ENCODE results near the gene CCDC28B. TPM values are rescaled to one million over a fixed set of nuclear protein-coding genes. Genes with fewer than 3 reads are reported as not detected.

Gene CCDC28B
- total RNA-seq, 2 donors from 2014 or later, result 20.8 to 24.9 TPM

DNA sequence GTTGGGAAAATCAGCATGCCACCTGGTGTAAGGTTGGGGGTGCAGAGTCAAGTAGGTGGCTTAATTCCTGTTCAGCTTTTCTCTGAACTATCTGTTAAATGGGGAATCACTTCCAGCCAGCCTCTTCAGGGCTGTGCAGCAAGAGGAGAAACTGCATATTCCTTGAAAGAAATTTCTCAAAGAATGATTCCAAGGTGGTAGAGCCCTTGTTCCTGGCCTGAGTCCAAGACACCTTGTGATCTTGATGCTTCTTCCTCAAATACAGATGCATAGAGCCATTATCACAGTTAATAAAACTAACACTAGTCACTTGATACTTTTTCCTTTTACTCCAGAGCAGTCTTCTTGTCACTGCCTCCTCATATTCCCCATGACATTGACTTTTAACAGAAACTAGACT lies 15.7 kb upstream of the CCDC28B start:
- ATAC-seq (no peak), DNase-seq (ENCODE audit: low spot score in 2 of 2) (no peak)
- Mint-ChIP-seq H3K27ac (peak overlapping the region; percentile 36 to 83), H3K36me3 (peaks cover 50 to 72% of the 10 kb centered on the region in 2 donors), H3K9me3 (no peaks in the 10 kb centered on the region)

DNA sequence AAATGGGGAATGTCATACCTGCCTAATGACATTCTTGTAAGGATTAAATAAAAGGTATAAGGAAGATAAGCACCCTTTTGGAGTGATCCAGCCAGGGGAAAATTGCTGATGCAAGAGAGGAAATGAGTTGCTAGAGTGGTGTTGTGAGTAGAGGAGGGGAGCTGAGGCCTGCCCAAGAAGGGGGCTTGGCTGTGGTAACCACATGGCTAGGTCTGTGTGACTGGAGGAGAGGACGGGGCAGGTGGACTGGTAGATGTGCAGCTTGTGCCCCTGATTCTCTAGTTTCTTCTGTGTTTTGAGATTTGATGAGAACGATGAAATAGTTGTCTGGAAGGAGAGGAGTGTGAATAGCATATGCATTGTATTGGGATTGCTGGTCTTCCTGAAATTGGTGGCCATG lies 14.3 kb upstream of the CCDC28B start:
- Mint-ChIP-seq H3K36me3 (peaks cover 45 to 65% of the 10 kb centered on the region in 2 donors), H3K9me3 (no peaks in the 10 kb centered on the region), H3K27ac (peak overlapping the region; percentile 48 to 91)
- ATAC-seq (peak; percentile 25 to 48), DNase-seq (ENCODE audit: low spot score in 2 of 2) (no peak)

DNA sequence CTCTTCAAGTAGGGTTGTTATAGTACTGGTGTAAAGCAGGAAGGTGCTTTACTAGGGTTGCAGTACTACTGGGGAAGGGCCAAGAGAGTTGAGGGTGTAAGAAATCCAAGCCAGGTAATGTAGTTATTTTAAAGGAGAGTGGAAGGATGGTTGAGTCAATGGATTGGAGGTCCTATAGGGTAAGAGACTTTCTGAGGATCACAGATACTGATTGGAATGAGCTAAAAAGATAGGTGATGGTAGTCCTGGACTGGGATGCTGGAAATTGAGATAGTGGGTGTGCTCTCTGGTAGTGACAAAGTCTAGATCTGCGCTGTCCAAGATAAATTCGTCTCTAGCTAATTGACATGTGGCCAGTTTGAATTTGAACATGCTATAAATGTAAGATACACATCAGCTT lies 13.9 kb upstream of the CCDC28B start:
- H3K27ac Mint-ChIP-seq, result peak overlapping the region; percentile 48 to 91
- H3K36me3 Mint-ChIP-seq, result peaks cover 45 to 63% of the 10 kb centered on the region in 2 donors
- ATAC-seq, result no peak
- H3K9me3 Mint-ChIP-seq, result no peaks in the 10 kb centered on the region
- DNase-seq (ENCODE audit: low spot score in 2 of 2), result no peak

DNA sequence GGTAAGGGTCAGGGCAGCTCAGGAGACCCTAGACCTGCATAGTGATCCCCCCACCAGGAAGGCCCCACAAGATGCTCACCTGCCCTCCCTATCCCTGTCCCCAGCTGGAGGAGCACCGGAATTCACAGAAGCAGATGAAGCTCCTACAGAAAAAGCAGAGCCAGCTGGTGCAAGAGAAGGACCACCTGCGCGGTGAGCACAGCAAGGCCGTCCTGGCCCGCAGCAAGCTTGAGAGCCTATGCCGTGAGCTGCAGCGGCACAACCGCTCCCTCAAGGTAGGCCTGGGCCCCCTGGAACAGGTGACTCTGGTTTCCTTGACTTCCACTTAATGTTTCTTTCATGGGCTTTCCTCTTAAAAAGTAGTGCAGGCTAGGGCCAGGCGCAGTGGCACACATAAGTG lies 12.5 kb upstream of the CCDC28B start:
- no peak for DNase-seq (ENCODE audit: low spot score in 2 of 2)

DNA sequence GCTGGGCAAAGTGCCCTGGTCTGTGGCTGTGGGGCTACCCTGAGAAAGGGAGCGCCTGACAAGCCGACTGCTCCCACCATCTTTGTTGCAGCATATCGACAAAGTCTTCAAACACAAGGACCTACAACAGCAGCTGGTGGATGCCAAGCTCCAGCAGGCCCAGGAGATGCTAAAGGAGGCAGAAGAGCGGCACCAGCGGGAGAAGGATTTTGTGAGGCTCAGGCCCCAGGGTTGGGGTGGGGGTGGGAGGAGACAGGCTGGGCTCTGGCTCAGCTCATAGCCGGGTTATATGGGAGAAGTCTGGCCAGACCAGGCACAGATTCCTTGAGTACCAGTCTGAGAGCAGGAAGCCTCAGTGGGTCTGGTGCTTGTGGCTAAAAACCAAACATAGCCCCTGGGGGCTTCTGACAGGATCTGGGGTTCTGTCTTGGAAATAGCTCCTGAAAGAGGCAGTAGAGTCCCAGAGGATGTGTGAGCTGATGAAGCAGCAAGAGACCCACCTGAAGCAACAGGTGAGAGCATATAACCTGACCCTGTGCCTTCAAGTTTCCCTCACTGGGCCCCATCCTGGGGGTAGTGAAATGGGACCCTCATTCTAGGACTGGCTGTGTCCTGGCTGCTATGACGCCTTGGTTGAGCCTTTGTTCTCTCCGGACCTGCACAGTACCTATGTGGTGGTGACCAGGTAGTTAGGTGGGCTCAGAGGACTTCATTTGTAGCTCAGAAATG lies 8.0 kb upstream of the CCDC28B start:
- H3K36me3 Mint-ChIP-seq, result peaks cover 60 to 73% of the 10 kb centered on the region in 2 donors
- H3K27ac Mint-ChIP-seq, result peak overlapping the region in 1 of 2 donors; percentile 50
- no peaks in the 10 kb centered on the region for H3K9me3 Mint-ChIP-seq
- ATAC-seq, result no peak
- no peak for DNase-seq (ENCODE audit: low spot score in 2 of 2)

More for the DNA sequence above, 12.5 kb upstream of the CCDC28B start:
- no peaks in the 10 kb centered on the region for H3K9me3 Mint-ChIP-seq
- ATAC-seq, result no peak
- H3K36me3 Mint-ChIP-seq, result peaks cover 56 to 63% of the 10 kb centered on the region in 2 donors
- peak overlapping the region in 1 of 2 donors; percentile 63 for H3K27ac Mint-ChIP-seq

DNA sequence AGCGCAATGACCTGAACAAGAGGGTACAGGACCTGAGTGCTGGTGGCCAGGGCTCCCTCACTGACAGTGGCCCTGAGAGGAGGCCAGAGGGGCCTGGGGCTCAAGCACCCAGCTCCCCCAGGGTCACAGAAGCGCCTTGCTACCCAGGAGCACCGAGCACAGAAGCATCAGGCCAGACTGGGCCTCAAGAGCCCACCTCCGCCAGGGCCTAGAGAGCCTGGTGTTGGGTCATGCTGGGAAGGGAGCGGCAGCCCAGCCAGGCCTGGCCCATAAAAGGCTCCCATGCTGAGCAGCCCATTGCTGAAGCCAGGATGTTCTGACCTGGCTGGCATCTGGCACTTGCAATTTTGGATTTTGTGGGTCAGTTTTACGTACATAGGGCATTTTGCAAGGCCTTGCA lies 5.4 kb upstream of the CCDC28B start:
- DNase-seq (ENCODE audit: low spot score in 2 of 2) (no peak), ATAC-seq (no peak)
- peaks cover 53 to 62% of the 10 kb centered on the region in 2 donors for H3K36me3 Mint-ChIP-seq
- no peak overlapping the region for H3K27ac Mint-ChIP-seq
- no peaks in the 10 kb centered on the region for H3K9me3 Mint-ChIP-seq

DNA sequence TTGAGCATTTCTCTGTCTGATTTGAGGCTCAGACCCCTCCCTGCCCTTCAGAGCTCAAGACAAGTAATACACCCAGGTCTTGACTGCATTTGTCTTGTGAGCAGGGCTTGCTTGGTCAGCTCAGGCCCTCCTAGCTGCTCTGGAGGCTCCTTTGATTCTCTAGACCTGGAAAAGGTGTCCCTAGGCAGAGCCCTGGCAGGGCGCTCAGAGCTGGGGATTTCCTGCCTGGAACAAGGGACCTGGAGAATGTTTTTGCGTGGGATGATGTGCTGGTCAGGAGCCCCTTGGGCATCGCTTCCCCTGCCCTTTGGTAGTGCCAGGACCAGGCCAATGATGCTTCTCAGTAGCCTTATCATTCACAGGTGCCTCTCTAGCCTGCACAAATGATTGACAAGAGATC lies 4.9 kb upstream of the CCDC28B start:
- H3K36me3 Mint-ChIP-seq, result peaks cover 51 to 58% of the 10 kb centered on the region in 2 donors
- DNase-seq (ENCODE audit: low spot score in 2 of 2) (no peak), ATAC-seq (no peak)
- no peaks in the 10 kb centered on the region for H3K9me3 Mint-ChIP-seq
- no peak overlapping the region for H3K27ac Mint-ChIP-seq

DNA sequence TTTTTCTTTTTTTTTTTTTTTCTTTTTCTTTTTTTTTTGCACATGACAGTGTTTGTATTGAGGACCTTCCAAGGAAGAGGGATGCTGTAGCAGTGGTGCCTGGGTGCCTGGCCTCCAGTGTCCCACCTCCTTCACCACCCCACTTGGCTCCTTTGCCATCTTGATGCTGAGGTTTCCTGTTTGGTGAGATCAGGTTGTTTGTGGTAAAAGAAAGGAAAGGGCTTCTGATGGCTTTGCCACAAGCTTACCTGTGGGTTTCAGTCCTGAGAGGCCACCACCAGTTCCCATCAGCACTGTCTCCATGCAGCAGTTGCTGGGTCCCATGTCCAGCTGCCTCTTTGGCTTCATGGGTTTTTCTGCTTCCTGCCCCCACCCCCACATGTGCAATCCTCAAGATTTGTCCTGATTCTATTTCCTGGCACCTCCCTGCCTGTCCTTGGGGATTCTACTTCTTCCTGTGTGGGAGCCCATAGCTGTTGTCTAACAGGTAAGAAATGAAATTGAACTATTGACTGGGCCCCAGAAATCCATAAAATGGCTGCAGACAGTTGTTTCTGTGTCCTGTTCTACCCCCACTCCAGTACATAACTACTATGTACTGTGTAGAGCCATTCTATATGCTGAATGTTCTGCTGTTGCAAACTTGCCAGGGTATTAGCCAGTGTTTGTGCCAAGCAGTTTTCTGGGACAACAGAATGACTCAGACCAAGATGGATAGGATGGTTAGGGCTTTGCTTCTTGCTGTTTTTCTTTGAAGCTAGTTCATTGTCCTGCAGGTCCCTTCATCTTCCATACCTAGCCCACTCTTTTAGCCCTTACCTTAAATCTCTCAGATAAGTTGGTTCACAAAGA lies 4.2 kb upstream of the CCDC28B start:
- no peaks in the 10 kb centered on the region for H3K9me3 Mint-ChIP-seq
- H3K36me3 Mint-ChIP-seq, result peaks cover 51 to 57% of the 10 kb centered on the region in 2 donors
- no peak for DNase-seq (ENCODE audit: low spot score in 2 of 2)
- no peak for ATAC-seq
- H3K27ac Mint-ChIP-seq, result peak overlapping the region; percentile 67 to 86

DNA sequence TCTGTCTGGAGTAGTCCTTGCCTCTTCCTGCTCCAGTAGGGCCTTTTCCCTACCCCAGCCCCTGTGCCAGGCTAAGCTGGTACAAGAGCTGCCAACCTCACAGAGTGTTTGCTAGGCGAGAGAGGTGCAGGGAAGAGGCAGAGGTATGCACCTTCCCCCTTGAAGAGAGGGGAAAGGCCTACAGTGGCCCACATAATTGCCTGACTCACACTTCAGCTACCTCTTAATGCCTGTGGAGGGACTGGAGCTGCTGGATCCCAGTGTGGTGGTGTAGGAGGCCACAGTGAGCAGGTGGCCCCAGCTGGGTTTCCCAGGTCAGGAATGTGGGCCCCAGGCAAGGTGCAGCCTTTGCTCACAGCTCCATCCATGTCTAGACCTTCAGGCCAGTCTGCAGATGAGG lies 3.3 kb upstream of the CCDC28B start:
- H3K9me3 Mint-ChIP-seq, result no peaks in the 10 kb centered on the region
- DNase-seq (ENCODE audit: low spot score in 2 of 2) (no peak), ATAC-seq (no peak)
- peak overlapping the region; percentile 67 to 93 for H3K27ac Mint-ChIP-seq
- peaks cover 48 to 52% of the 10 kb centered on the region in 2 donors for H3K36me3 Mint-ChIP-seq

DNA sequence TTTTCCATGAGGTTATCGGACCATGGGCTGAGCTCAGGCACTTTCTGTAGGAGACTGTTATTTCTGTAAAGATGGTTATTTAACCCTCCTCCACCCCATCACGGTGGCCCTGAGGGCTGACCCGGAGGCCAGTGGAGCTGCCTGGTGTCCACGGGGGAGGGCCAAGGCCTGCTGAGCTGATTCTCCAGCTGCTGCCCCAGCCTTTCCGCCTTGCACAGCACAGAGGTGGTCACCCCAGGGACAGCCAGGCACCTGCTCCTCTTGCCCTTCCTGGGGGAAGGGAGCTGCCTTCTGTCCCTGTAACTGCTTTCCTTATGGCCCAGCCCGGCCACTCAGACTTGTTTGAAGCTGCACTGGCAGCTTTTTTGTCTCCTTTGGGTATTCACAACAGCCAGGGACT lies 2.6 kb upstream of the CCDC28B start:
- ATAC-seq, result no peak
- peaks cover 40 to 44% of the 10 kb centered on the region in 2 donors for H3K36me3 Mint-ChIP-seq
- peak overlapping the region; percentile 67 to 93 for H3K27ac Mint-ChIP-seq
- DNase-seq (ENCODE audit: low spot score in 2 of 2), result no peak
- no peaks in the 10 kb centered on the region for H3K9me3 Mint-ChIP-seq

DNA sequence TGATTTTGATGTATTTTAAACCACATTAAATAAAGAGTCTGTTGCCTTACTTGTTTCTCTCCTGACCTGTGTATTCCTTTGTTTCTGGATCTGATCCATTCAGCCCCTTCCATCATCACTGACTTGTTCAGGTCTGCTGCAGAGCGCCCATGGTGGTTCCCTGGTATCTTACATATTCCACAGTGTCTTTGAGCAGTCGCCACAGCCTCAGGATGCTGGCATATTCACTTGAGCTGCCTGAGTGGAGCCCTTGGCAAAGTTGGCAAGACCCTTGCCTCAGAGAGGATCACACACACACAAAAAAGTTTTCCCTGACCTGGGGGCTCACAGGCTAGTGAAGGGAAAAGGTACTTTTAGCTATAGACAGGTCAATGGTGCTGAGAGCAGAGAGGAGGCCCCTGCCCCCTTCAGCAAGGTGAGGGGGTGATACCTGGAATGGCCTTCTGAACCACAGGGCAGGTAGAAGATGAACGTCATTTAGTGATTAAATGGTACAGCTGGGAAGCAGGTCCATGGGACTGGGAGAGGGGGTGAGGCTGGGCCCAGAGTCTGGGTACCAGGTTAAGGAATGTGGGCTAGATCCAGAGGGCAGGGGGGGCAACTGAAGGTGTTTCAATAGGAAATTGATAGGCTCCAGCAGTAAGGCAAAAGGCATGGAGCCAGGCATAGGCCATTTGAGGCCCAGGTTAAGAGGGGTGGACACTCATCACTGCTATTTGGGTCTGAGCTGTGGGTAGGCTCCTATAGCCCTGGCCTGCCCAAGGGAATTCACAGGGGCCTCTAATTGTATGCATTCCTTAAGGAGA lies 2.0 kb upstream of the CCDC28B start:
- H3K27ac Mint-ChIP-seq, result peak overlapping the region; percentile 22 to 66
- ATAC-seq (no peak), DNase-seq (ENCODE audit: low spot score in 2 of 2) (no peak)
- peaks cover 35 to 39% of the 10 kb centered on the region in 2 donors for H3K36me3 Mint-ChIP-seq
- no peaks in the 10 kb centered on the region for H3K9me3 Mint-ChIP-seq

DNA sequence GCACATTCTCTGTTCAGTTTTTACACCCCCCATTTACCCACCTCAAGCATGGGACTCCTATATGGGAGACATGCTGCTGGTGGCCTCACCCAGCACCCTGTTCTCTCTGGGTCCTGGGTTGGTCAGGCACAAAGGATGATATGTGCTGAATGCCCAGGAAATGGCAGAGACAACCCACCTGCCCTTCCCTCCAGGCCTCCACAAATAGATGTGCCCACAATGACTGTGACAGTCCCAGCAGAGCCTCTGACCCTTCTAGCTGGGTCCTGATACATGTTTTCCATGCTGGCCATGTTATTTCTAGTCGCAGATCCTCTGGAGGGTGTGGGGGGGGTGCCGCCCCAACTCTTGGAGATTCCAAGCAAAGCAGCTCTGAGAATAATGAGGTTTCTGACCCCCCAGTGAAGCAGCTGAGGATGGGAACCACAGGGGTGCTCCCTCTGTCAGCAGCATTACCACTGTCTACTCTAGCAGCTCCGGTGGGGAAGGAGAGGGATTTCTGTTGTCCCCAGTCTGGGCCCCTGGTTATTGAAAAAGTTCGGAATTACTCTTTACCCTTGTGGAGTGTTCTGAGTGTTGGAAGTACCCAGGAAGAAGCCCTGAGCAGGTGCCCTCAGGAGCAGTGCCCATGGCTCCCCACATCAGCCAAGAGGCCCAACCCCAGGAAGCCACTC lies 1.2 kb upstream of the CCDC28B start:
- DNase-seq (ENCODE audit: low spot score in 2 of 2), result no peak
- peak overlapping the region in 1 of 2 donors; percentile 73 for H3K27ac Mint-ChIP-seq
- no peaks in the 10 kb centered on the region for H3K9me3 Mint-ChIP-seq
- H3K36me3 Mint-ChIP-seq, result peaks cover 29 to 32% of the 10 kb centered on the region in 2 donors
- ATAC-seq, result no peak

DNA sequence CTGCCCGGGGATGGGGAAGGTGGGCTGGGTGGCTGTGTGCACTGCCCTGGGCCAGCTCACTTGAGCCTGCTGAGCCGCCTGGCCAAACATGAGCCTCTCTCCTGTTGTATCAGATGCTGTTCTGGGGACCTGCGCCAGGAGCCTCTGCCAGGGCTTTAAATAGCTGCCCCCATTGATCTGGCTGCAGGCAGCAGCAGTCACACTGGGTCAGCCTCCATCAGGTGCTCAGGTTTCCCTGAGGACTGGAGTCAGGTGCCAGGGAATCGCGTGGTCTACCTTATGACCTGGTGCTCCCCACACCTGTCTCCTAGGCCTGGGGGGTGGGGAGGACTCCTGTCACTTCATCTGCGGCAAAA lies 700 bp upstream of the CCDC28B start:
- H3K27ac Mint-ChIP-seq, result peak overlapping the region in 1 of 2 donors; percentile 73
- DNase-seq (ENCODE audit: low spot score in 2 of 2), result no peak

DNA sequence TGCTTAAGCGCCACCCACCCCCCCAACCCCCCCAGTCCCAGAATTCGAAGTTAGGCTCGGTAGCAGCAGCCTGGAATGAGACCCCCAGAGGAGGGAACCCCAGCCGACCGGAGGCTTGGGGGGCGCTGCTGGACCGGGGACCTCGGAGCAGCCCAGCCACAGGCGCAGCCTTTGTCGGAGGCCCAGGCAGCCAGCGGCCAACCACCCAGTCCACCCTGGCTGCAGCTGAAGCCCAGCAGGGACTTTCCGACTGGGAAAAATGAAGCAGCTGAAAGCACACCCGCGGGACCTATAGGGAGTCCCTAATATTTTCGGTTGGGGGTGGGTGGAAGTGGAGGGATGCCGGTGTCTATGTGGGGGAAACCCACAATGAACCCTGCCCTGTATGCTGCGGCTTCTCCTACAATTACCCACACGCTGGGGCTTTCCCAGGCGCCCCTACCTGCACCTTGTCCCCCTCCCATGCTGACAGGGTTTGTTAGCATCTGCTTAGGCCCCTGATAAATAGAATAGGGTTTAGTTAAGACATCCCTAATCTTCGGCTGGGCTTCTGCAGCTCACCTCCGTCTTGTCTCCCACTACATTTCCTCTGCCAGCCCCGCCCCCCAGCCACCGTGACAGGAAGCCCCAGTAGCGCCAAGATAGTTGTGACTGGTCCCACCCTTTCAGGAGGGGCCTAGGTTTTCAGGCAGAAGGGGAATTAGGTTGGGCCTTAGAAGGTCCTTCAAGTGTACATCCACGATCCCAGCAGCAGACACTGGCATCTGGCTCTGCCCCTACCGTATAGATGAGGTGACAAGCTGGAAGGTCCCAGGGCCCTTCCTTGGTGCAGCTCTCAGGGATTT lies 838 bp downstream of the CCDC28B start:
- peaks cover 19 to 26% of the 10 kb centered on the region in 2 donors for H3K36me3 Mint-ChIP-seq
- ATAC-seq (peak; percentile 51 to 71), DNase-seq (ENCODE audit: low spot score in 2 of 2) (peak; percentile 74 to 84)
- H3K27ac Mint-ChIP-seq, result peak overlapping the region; percentile 50 to 95
- H3K9me3 Mint-ChIP-seq, result no peaks in the 10 kb centered on the region

More for the DNA sequence above, 700 bp upstream of the CCDC28B start:
- no peak for ATAC-seq
- no peaks in the 10 kb centered on the region for H3K9me3 Mint-ChIP-seq
- H3K36me3 Mint-ChIP-seq, result peaks cover 26 to 27% of the 10 kb centered on the region in 2 donors

DNA sequence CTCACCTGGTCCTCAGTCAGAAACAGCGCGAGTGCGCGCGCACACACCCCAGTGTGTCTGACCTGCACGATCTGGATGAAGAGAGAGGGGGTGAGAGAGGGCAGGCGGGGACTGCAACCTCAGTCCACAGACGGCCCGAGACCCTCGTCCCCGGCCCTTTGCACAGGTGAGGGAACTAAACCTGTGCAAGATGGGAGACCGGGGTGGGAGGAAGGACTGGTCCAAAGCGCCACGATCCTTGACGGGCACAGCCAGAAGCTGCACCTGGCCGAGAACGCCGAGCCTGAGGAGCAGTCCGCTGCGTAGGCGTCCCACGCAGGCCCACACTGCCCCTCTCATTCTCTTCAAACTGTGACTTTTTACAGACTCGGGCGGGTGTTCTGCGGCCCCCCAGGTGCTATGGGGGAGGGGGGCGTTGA lies 4.6 kb downstream of the CCDC28B start:
- H3K36me3 Mint-ChIP-seq, result peaks cover 12 to 19% of the 10 kb centered on the region in 2 donors
- ATAC-seq (no peak), DNase-seq (ENCODE audit: low spot score in 2 of 2) (no peak)
- H3K27ac Mint-ChIP-seq, result peak overlapping the region in 1 of 2 donors; percentile 92
- H3K9me3 Mint-ChIP-seq, result no peaks in the 10 kb centered on the region

Data from activated naive CD4-positive, alpha-beta T cell treated with anti-CD3 and anti-CD28 coated beads, Interleukin-2, amount 50 U/mL, for 72 hours (primary cell).